Measurements from ENCODE around the gene SLTM.
A peak's percentile ranks its signal among the peaks of the same experiment; 100 is the strongest.
"Not testable (repeated sequence)": the region's sequence is repeated elsewhere in the genome, so short reads cannot be mapped to it uniquely, and the experiment has no call there.

SLTM gene

GRCh38 chr15:58877999-58878825 is 55.3 kb downstream of the SLTM start:
- FAIRE-seq (no peak), DNase-seq (ENCODE audit: insufficient read length, low spot score) (no peak)

- no peak for FAIRE-seq
- no peak for DNase-seq (ENCODE audit: insufficient read length, low spot score)
These were observed 57.0 kb downstream of the SLTM start for GRCh38 chr15:58876306-58877106.

GRCh38 chr15:58875343-58875742 is 58.1 kb downstream of the SLTM start:
- FAIRE-seq (no peak), DNase-seq (ENCODE audit: insufficient read length, low spot score) (no peak)

- no peak for DNase-seq (ENCODE audit: insufficient read length, low spot score)
- FAIRE-seq: no peak
These were observed 60.2 kb downstream of the SLTM start for GRCh38 chr15:58873267-58873666.

GRCh38 chr15:58870451-58870850 is 63.0 kb downstream of the SLTM start:
- no peak for FAIRE-seq

GRCh38 chr15:58867926-58868325 is 65.6 kb downstream of the SLTM start:
- DNase-seq (ENCODE audit: insufficient read length, low spot score) (no peak), FAIRE-seq (no peak)

More at GRCh38 chr15:58870451-58870850, 63.0 kb downstream of the SLTM start:
- no peak for DNase-seq (ENCODE audit: insufficient read length, low spot score)

GRCh38 chr15:58865425-58865880 is 68.0 kb downstream of the SLTM start:
- no peak for FAIRE-seq

GRCh38 chr15:58864602-58865424 is 68.7 kb downstream of the SLTM start:
- no peak for FAIRE-seq
- DNase-seq (ENCODE audit: insufficient read length, low spot score): no peak

More at GRCh38 chr15:58865425-58865880, 68.0 kb downstream of the SLTM start:
- DNase-seq (ENCODE audit: insufficient read length, low spot score): no peak

GRCh38 chr15:58862326-58862725 is 71.2 kb downstream of the SLTM start:
- DNase-seq (ENCODE audit: insufficient read length, low spot score) (no peak), FAIRE-seq (no peak)

- not testable (repeated sequence) for DNase-seq (ENCODE audit: insufficient read length, low spot score); FAIRE-seq
These were observed 76.9 kb downstream of the SLTM start for GRCh38 chr15:58856621-58857020.

GRCh38 chr15:58856086-58856485 is 77.4 kb downstream of the SLTM start:
- no peak for FAIRE-seq
- no peak for DNase-seq (ENCODE audit: insufficient read length, low spot score)

GRCh38 chr15:58854593-58854992 is 78.9 kb downstream of the SLTM start:
- DNase-seq (ENCODE audit: insufficient read length, low spot score) (no peak), FAIRE-seq (no peak)

GRCh38 chr15:58852347-58852746 is 81.1 kb downstream of the SLTM start:
- no peak for FAIRE-seq
- DNase-seq (ENCODE audit: insufficient read length, low spot score): no peak

- not testable (repeated sequence) for DNase-seq (ENCODE audit: insufficient read length, low spot score); FAIRE-seq
These were observed 82.3 kb downstream of the SLTM start for GRCh38 chr15:58851205-58851604.

GRCh38 chr15:58842713-58843396 is 90.6 kb downstream of the SLTM start:
- FAIRE-seq: no peak
- DNase-seq (ENCODE audit: insufficient read length, low spot score): no peak

- no peak for DNase-seq (ENCODE audit: insufficient read length, low spot score)
These were observed 93.4 kb downstream of the SLTM start for GRCh38 chr15:58840048-58840447.

GRCh38 chr15:58839485-58839884 is 94.0 kb downstream of the SLTM start:
- FAIRE-seq: no peak
- peak; percentile 22 for DNase-seq (ENCODE audit: insufficient read length, low spot score)

More at GRCh38 chr15:58840048-58840447, 93.4 kb downstream of the SLTM start:
- no peak for FAIRE-seq

- not testable (repeated sequence) for DNase-seq (ENCODE audit: insufficient read length, low spot score); FAIRE-seq
These were observed 99.6 kb downstream of the SLTM start for GRCh38 chr15:58833681-58834426.

- DNase-seq (ENCODE audit: insufficient read length, low spot score): no peak
- no peak for FAIRE-seq
These were observed 102.9 kb downstream of the SLTM start for GRCh38 chr15:58830556-58830955.

Data from HTR-8/SVneo (cell line).